ENCODE data around the gene NRARP.

Gene NRARP

GRCh38 chr9:137318602-137319001 lies 16.5 kb upstream of the NRARP start:
- Histone ChIP-seq H3K4me3 (no peak overlapping the region), H3K36me3 (replicated peaks) (no peaks in the 10 kb centered on the region), H3K4me1 (no peaks in the 10 kb centered on the region), H3K9me3 (no peaks in the 10 kb centered on the region), H3K27me3 (ENCODE audit: low read depth) (no peaks in the 10 kb centered on the region)
- no peak for DNase-seq (ENCODE audit: low spot score in 2 of 2)
- in situ Hi-C loops (cut with MboI; ENCODE audit: low sequenced_read_pairs): no loop called here

DNA sequence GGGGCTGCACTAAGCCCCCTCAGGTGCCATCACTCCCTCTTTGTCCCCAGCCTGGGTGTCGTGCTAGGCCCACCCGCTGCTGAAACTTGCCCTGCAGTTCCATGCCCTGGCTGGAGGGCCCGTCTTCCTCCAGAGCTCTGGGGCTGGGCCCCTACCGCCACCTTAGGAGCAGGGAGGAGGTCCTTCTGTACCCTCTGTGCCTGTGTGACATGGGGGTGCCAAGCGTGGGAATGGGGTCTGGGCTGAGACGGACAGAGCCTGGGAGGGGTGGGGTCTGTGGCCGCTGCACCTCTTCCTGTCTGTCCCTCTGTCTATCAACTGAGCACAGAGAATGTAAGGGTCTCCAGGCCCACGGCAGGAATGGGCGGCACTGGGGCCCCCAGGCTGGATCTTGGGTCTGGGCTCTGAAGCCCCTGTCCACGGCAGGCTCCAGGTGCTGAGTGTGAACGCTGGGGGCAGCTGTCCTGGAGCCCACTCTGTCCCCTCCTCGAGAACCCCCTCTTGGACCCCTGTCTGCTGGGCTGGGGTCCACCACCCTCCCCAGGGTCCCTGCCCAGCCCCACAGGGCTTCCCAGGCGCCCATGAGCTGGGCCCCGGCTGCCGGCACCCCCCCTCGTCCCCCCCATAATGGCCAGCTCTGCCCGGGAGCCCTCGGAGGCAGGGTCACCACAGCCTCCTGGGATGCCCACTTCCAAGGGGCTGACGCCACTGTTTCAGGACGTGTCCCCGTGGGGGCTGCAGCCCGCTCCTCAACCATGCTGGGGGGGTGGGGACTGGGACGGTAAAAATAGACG lies 15.8 kb upstream of the NRARP start:
- no peak for DNase-seq (ENCODE audit: low spot score in 2 of 2)
- Histone ChIP-seq H3K27me3 (ENCODE audit: low read depth) (no peaks in the 10 kb centered on the region), H3K36me3 (replicated peaks) (no peaks in the 10 kb centered on the region), H3K4me1 (no peaks in the 10 kb centered on the region), H3K9me3 (no peaks in the 10 kb centered on the region), H3K4me3 (no peak overlapping the region)
- in situ Hi-C loops (cut with MboI; ENCODE audit: low sequenced_read_pairs): no loop called here

GRCh38 chr9:137317021-137317717 lies 15.1 kb upstream of the NRARP start:
- DNase-seq (ENCODE audit: low spot score in 2 of 2): no peak
- no peaks in the 10 kb centered on the region for H3K4me1 ChIP-seq
- no peaks in the 10 kb centered on the region for H3K9me3 ChIP-seq
- no peaks in the 10 kb centered on the region for H3K36me3 ChIP-seq (replicated peaks)
- no peaks in the 10 kb centered on the region for H3K27me3 ChIP-seq (ENCODE audit: low read depth)
- H3K4me3 ChIP-seq: no peak overlapping the region
- in situ Hi-C loops (cut with MboI; ENCODE audit: low sequenced_read_pairs): no loop called here

DNA sequence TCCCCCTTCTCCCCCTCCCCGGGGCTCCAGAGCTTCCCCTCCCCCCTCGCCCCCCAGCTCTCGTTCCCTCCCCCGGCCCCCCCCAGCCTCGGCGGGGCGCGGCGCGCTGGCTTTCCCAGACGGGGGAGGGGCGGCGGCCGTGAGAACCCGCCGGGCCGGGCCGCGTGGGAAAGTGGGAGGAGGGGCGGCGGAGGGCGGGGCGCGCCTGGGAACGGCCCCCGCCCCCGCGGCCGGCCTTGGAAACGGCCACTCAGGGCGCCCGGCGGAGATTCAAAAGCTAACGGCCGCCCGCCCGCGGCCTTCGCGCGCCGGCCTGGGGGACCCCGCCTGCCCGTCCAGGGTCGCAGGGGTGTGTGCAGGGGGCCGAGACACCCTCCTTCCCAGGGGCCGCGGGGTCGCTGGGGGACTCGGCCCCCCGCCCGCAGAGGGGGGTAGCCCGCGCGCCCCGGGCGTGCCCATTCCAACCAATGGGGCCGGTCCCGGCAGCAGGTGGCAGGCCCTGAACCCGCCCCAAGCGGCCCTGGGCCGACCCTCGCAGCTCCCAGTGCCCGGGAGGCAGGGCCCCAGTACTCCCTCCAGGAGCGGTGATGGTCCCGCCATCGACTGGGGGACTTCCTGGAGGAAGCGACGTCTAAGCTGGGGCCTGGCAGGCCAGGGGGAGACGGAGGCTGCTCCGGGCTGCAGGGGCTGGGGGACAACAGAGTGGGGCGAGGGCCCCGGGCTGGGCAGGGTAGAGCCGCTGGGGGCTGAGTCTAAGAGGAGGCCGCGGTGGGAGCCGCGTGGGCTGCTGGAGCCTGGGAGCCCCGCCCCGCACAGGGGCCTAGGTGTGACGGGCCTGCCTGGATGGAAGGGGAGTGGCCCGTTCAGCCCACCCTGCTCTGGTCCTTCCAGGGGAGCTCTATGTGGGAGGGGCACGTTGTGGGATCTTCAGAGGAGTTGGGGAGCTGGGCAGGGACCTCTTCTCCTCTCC lies 14.2 kb upstream of the NRARP start:
- H3K4me1 ChIP-seq: no peaks in the 10 kb centered on the region
- peak in 1 of 2 experiments; percentile 34 for DNase-seq (ENCODE audit: low spot score in 2 of 2)
- H3K36me3 ChIP-seq (replicated peaks): no peaks in the 10 kb centered on the region
- H3K9me3 ChIP-seq: no peaks in the 10 kb centered on the region
- H3K27me3 ChIP-seq (ENCODE audit: low read depth): no peaks in the 10 kb centered on the region
- no peak overlapping the region for H3K4me3 ChIP-seq
- in situ Hi-C loops (cut with MboI; ENCODE audit: low sequenced_read_pairs): no loop called here

- Histone ChIP-seq H3K27me3 (ENCODE audit: low read depth) (no peaks in the 10 kb centered on the region), H3K4me3 (no peak overlapping the region)
- in situ Hi-C loops (cut with MboI; ENCODE audit: low sequenced_read_pairs): no loop called here
Measured at GRCh38 chr9:137315581-137316011, 13.5 kb upstream of the NRARP start.

DNA sequence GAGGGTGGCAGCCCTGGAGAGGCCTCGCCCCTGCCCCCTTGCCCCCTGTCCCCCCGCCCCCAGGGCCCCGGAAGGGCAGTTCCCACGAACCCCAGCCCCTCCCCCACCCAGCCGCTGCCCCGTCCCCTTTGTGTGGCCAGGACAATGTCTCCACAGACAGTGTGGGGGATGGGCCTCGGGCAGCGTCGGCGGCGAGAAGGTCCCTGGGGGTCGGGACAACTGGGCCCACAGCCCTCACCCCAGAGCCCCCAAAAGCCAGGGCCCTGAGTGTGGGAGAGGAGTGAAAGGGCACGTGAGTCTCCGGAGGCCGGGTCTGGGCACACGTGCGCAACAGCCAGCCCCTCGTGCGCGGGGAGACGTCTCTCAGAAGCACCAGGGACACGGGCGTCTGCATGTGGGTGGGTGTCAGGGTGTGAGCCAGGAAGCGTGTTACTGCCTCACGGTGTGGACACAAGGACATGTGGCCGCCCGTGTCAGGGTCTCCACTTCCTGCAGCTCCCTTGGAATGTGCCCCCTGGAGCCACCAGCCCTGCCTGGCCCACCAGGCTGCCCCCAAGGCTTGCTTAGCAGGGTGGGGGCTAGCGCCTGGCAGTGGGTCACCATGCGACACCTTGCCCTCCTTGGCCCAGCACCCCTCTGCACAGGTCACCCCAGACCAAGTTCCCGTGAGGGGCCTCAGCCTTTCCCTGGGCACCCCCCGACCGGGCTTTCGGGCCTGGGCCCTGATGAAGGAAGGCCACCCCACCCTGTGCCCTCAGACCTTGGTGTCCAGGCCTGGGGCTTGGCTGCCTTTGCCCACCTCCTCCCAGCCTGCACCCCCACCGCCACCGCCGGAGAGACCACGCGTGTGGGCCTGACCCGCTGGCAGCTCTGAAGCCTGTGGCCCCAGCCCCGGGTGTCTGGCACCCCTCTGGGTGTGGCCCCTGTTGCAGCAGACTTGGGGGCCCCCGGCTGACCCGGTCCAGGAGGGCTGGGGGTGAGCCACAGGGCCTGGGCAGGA lies 12.8 kb upstream of the NRARP start:
- H3K4me3 ChIP-seq: no peak overlapping the region
- no peaks in the 10 kb centered on the region for H3K9me3 ChIP-seq
- in situ Hi-C loops (cut with MboI; ENCODE audit: low sequenced_read_pairs): no loop called here
- no peaks in the 10 kb centered on the region for H3K4me1 ChIP-seq
- H3K36me3 ChIP-seq (replicated peaks): no peaks in the 10 kb centered on the region
- peak in 1 of 2 experiments; percentile 10 for DNase-seq (ENCODE audit: low spot score in 2 of 2)
- H3K27me3 ChIP-seq (ENCODE audit: low read depth): no peaks in the 10 kb centered on the region

More at GRCh38 chr9:137315581-137316011, 13.5 kb upstream of the NRARP start:
- no peaks in the 10 kb centered on the region for H3K4me1 ChIP-seq
- H3K9me3 ChIP-seq: no peaks in the 10 kb centered on the region
- H3K36me3 ChIP-seq (replicated peaks): no peaks in the 10 kb centered on the region
- DNase-seq (ENCODE audit: low spot score in 2 of 2): peak in 1 of 2 experiments; percentile 6

GRCh38 chr9:137313956-137314560 lies 12.0 kb upstream of the NRARP start:
- Histone ChIP-seq H3K36me3 (replicated peaks) (no peaks in the 10 kb centered on the region), H3K4me1 (no peaks in the 10 kb centered on the region), H3K9me3 (no peaks in the 10 kb centered on the region), H3K27me3 (ENCODE audit: low read depth) (no peaks in the 10 kb centered on the region), H3K4me3 (no peak overlapping the region)
- in situ Hi-C loops (cut with MboI; ENCODE audit: low sequenced_read_pairs): no loop called here
- no peak for DNase-seq (ENCODE audit: low spot score in 2 of 2)

GRCh38 chr9:137313326-137313936 lies 11.4 kb upstream of the NRARP start:
- H3K27me3 ChIP-seq (ENCODE audit: low read depth): no peaks in the 10 kb centered on the region
- in situ Hi-C loops (cut with MboI; ENCODE audit: low sequenced_read_pairs): no loop called here
- DNase-seq (ENCODE audit: low spot score in 2 of 2): no peak
- H3K4me1 ChIP-seq: no peaks in the 10 kb centered on the region
- no peak overlapping the region for H3K4me3 ChIP-seq
- H3K9me3 ChIP-seq: no peaks in the 10 kb centered on the region
- H3K36me3 ChIP-seq (replicated peaks): no peaks in the 10 kb centered on the region

DNA sequence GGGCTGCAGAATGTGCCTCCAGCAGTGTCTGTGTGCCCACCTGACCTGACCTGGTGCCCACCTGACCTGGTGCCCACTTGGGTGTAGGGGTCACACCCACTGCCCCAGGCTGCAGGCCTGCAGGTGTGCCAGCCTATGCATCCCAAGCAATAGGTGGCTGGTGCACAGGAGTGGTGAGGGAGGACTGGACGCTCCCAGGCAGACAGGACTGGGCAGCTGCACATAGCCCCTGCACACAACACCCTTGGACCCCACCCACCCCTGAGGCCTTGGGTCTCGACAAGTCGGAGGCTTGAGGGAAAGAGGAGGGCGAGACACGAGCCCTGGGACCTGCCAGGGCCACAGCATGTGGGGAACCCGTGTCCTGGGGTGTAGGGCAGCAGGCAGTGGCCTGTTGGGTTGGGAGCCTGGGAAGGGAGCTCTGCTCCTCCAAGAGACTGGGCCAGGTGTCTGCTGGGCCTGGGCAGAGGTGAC lies 10.8 kb upstream of the NRARP start:
- in situ Hi-C loops (cut with MboI; ENCODE audit: low sequenced_read_pairs): no loop called here
- Histone ChIP-seq H3K4me3 (no peak overlapping the region), H3K9me3 (no peaks in the 10 kb centered on the region), H3K27me3 (ENCODE audit: low read depth) (no peaks in the 10 kb centered on the region), H3K36me3 (replicated peaks) (no peaks in the 10 kb centered on the region), H3K4me1 (no peaks in the 10 kb centered on the region)
- DNase-seq (ENCODE audit: low spot score in 2 of 2): no peak

DNA sequence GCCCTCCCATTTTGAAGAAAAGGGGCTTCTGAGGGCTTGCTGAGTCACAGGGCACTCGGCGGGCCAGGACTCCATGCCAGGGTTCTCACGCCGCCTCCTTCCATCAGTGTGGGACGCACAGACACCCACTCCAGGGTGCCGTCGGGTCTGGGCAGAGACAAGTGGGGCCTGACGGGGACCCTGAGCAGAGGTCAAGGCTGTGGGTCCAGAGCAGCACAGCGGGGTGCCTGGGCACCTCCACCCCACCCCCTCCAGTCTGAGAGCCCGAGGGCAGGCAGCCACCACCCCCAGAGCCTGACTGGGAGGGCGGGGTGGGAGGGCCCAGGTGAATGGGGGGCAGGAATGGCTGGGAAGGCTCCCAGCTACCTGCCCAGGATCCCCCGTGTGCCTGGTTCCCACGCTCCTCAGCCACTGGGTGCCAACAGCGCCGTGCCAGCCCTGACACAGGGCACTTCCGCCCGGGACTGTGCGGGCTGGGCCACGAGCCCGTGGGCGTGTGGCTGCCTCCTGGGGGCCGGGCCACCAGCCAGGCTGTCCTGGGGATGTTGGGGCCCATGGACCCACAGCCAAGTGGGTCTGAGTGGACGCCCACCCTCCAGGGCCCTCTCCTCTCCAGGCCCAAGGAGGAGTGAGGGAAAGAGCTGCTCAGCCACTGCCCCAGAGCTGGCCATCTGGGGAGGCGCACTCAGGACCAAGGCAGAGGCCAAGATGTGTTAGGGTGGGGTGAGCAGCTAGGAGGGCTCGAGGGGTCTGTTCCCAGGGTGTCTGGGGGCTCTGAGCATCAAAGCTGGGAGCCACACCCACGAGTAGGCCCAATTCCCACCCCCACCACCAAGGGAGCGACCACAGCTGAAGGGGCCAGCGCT lies 10.1 kb upstream of the NRARP start:
- in situ Hi-C loops (cut with MboI; ENCODE audit: low sequenced_read_pairs): no loop called here
- Histone ChIP-seq H3K36me3 (replicated peaks) (no peaks in the 10 kb centered on the region), H3K4me3 (no peak overlapping the region), H3K9me3 (no peaks in the 10 kb centered on the region), H3K27me3 (ENCODE audit: low read depth) (no peaks in the 10 kb centered on the region), H3K4me1 (no peaks in the 10 kb centered on the region)
- DNase-seq (ENCODE audit: low spot score in 2 of 2): no peak

- DNase-seq (ENCODE audit: low spot score in 2 of 2): no peak
Measured at GRCh38 chr9:137311171-137311985, 9.3 kb upstream of the NRARP start.

More at GRCh38 chr9:137311171-137311985, 9.3 kb upstream of the NRARP start:
- H3K4me3 ChIP-seq: no peak overlapping the region
- in situ Hi-C loops (cut with MboI; ENCODE audit: low sequenced_read_pairs): no loop called here
- H3K27me3 ChIP-seq (ENCODE audit: low read depth): no peaks in the 10 kb centered on the region
- no peaks in the 10 kb centered on the region for H3K9me3 ChIP-seq
- H3K36me3 ChIP-seq (replicated peaks): no peaks in the 10 kb centered on the region
- no peaks in the 10 kb centered on the region for H3K4me1 ChIP-seq

Measured in HAP-1 (cell line).